ENCODE data around the gene CLBA1.

GRCh38 chr14:105007593-105008264 lies 22.1 kb downstream of the CLBA1 start:
- TF ChIP-seq CTCF (IDR thresholded peaks at IDR 0.05; ENCODE audit: low read length) (no peak), EZH2phosphoT487 (IDR thresholded peaks at IDR 0.05; ENCODE audit: low read length) (no peak)

All from MM.1S (cell line).